ENCODE data around the gene NUP107.
A peak's percentile ranks its signal among the peaks of the same experiment; 100 is the strongest.
"Not testable (repeated sequence)": the region's sequence is repeated elsewhere in the genome, so short reads cannot be mapped to it uniquely, and the experiment has no call there.

NUP107 gene

DNA sequence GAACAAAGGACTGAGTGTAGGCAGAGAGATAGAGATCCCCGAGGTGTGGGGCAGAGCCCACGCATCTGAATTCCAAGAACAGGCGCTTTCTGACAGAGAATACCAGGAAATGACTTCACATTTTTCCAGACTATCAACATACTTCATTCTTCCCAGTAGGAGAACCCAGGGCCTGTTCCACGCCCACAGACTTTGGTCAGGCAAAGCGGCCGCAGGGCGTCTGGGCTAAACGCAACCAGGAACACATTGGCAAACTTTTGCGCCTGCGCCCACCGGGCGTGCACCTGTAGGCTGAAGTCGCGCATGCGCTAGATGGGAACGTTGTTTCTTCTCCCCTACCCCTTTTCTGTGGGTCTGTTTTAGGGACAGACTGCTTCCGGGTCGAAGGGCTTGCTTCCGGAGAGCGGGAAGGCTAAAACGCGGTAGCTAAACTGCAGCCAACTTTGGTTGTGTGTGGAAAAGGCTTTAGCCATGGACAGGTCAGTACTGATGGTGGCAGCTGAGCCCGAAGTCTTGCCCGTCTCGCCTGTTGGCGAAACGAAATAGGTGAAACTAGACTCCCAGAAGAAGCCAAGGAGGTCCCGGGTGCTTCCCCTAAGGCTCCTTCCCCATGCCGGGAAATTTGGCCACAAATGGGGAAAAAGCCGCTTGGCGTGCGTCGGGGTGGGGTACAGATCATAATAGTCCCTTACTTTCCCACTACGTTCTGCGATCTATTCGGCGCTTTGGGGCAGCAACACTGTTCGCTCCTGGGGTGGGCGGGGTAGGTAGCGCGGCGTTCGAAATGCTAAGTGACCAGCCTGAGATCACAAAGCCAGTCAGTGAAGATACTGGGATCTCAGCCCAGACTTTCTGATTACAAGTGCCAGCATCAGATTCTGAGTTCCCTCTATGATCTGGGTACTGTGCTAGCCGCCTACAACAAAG is at the start of gene NUP107:
NUP107 (plus strand) TSS at position 384 of the 927 bp plus-strand sequence; CDS start at position 472, 88 bp downstream.
- DNase-seq: peak; percentile 99

GRCh38 chr12:68637439-68637838 is 49.3 kb upstream of the NUP107 start:
- not testable (repeated sequence) for DNase-seq

DNA sequence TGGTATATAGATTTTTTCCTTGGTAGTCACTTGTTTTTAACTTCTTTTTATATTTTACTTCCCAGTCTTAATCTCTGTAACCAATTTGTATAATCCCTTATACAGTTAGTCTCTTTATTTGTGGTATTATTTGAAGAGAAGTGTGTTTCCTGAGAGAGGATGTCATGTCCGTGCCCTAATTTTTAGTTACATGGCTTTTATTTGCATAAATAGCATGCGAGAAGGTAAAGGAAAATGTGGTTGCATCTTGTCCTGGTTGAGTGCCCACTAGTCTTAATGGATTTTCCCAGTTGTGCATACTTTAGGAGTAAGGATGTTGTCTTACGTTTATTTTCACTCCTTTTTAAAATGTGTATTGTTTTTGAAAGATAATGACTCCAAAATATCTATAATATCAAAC is 48.6 kb upstream of the NUP107 start:
- DNase-seq: no peak

- no peak for DNase-seq
These were observed 47.9 kb upstream of the NUP107 start for GRCh38 chr12:68638721-68639395.

- no peak for DNase-seq
These were observed 47.4 kb upstream of the NUP107 start for GRCh38 chr12:68639396-68639767.

- no peak for DNase-seq
These were observed 45.6 kb upstream of the NUP107 start for GRCh38 chr12:68641138-68641537.

DNA sequence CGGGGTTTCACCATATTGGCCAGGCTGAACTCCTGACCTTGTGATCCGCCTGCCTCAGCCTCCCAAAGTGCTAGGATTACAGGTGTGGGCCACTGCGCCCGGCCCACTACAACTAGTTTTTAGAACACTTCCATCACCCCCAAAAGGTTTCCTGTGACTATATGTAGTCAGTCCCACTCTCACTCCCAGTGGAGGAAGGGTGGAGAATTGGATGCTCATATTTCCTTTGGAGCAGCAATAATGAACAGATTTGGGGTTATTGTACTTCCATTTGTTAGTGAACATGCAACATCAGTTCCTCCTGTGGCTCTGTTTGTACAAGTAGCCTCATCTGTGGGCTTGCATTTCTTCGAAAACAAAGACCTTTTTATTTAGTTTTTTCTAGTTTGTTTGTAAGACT is 40.3 kb upstream of the NUP107 start:
- DNase-seq: no peak

- no peak for DNase-seq
These were observed 39.3 kb upstream of the NUP107 start for GRCh38 chr12:68647507-68647906.

DNA sequence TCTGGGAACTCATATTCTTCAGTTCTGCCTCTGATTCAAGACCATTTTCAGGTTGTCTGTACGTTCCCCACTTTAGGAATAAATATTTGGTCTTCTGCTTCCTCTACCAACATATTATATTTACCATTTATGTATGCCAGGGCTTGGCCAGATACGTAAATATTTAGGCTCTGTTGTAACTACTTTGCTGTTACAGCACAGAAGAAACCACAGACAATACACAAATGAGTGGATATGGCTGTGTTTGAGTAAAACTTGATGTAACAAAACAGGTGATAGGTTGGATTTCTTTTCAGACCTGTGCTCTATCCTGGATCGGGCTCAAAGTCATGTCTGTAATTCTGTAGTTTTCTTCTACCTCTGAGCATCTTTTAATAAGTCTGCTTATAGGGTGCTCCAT is 38.6 kb upstream of the NUP107 start:
- no peak for DNase-seq

GRCh38 chr12:68665016-68665569 is 21.7 kb upstream of the NUP107 start:
- no peak for DNase-seq

GRCh38 chr12:68667291-68667690 is 19.5 kb upstream of the NUP107 start:
- DNase-seq: no peak

GRCh38 chr12:68667896-68668295 is 18.9 kb upstream of the NUP107 start:
- no peak for DNase-seq

DNA sequence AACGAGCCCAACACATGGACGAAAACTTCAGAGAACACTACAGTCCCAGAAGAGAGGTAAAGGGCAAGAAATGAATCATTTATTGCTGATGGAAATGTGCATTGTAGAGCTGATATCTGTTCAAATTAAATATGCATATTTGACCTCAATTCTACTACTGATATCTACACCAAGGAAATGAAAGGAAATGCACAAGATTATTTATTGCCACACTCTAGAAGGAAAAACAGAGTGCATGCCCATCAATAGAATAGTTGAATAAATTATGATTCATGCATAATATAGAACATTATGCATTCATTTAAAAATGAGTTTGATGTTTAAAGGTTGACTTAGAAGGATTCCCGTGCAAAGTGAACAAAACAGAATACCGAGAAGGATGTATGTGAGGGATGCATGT is 15.6 kb upstream of the NUP107 start:
- no peak for DNase-seq

- no peak for DNase-seq
These were observed 13.0 kb upstream of the NUP107 start for GRCh38 chr12:68673788-68674187.

DNA sequence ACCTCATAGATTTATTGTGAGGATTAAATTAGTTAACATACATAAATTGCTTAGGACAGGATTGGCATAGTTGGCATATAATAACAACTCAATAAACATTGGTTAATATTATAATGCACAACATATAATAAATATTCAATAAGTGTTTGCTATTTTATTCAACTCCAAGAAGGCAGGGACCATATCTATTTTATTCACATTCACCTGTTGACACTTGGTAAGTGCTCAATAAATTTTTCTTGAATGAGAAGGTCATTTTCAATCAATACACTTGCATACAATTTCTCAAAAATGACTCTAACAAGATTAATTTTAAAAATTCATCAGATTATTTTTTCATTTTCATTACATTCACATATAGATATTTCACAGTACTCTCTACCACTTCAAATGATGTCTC is 12.4 kb upstream of the NUP107 start:
- DNase-seq: no peak

DNA sequence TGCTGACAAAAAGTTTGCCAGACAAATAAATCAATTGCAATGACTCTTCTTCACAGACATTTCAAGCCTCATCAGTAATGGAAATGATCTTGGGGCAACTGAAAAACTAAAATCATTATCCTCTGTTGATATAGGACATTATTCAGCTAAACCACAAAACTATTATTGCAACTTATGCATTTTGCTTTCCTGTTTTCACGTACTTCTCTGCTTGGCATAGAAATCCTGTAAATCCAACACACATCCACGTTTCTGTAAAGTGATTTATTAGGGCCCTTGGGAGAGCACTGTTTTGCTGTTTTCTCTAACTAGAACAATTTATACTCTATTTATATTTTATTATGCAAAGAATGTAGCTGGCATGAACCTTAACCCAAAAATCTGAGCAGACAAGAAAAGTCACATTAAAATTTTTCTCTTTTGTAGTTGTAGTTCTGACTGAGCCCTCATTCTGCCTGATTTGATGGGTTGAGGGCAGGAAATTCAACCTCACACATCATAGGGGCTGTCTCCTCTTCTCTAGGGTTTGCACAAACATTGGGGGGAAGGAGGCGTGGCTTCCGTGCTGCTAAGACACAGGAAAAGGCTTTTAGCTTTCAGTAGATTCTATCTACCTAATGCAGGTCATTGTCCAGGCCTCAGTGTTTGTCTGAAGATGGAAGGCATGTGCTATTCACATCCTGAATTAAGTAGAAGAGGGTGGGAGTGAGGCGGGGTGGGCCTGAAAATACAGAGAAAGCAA is 11.5 kb upstream of the NUP107 start:
- no peak for DNase-seq

DNA sequence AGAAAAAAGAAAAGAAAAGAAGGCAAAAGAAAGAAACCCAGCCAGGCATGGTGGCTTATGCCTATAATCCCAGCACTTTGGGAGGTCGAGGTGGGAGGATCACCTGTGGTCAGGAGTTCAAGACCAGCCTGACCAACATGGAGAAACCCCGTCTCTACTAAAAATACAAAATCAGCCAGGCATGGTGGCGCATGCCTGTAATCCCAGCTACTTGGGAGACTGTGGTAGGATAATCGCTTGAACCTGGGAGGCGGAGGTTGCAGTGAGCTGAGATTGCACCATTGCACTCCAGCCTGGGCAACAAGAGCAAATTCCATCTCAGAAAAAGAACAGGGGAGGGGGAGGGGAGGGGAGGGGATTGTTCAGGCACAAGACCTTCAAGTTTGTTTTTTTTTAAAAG is 9.9 kb upstream of the NUP107 start:
- DNase-seq: not testable (repeated sequence)

- DNase-seq: no peak
These were observed 550 bp upstream of the NUP107 start for GRCh38 chr12:68686262-68686594.

DNA sequence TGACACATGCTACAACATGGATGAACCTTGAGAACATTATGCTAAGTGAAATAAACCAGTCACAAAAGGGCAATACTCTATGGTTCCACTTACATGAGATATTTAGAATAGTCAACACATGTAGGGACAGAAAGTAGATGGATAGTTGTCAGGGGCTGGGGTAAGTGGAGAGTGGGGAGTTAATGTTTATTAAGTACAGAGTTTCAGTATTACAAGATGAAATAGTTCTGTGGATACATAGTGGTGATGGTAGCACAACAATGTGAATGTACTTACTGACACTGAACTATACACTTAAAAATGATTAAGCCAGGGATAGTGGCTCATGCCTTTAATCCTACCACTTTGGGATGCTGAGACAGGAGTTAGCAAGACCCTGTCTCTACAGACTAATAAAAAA is 8.7 kb downstream of the NUP107 start:
- DNase-seq: no peak

GRCh38 chr12:68699486-68699885 is 12.7 kb downstream of the NUP107 start:
- DNase-seq: no peak

DNA sequence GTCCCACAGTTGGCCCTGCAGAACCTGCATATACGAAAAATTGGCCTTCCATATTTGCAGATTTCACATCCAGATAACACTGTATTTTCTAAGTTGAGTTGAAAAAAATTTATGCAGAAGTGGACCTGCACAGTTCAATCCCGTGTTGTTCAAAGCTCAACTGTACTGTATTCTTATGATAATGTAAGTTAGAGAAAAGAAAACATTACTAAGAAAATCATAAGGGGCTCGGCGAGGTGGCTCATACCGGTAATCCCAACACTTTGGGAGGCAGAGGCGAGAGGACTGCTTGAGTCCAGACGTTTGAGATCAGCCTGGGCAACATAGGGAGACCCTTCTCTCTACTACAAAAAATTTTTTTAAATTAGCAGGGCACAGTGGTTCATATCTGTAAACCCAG is 41.0 kb downstream of the NUP107 start:
- DNase-seq: no peak

DNA sequence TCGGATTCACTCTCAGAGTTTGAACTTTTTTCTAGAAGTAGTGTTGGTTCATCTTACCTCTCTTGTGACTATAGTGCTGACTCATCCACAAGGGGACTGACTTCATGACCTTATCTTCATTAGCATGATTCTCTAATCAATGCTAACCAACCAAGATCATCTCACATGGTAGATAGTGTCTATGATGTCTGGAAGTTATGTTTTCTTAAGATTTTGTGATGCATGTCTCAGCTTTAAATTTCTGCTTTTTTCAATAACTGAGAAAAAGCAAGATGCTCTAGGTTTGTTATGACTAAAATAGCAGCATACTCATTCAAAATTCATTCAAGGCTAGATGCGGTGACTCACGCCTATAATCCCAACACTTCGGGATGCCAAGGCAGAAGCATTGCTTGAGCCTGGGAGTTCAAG is 46.9 kb downstream of the NUP107 start:
- DNase-seq: no peak

- no peak for DNase-seq
These were observed 53.1 kb downstream of the NUP107 start for GRCh38 chr12:68739891-68740290.

Measured in NCI-H2029 (cell line).